Measurements from ENCODE around the gene YAP1. TPM values are rescaled to one million over a fixed set of nuclear protein-coding genes. Genes with fewer than 3 reads are reported as not detected.

Gene YAP1
- total and polyA plus RNA-seq, 11 donors, result 15.2 to 93.0 (median 71.5) TPM

DNA sequence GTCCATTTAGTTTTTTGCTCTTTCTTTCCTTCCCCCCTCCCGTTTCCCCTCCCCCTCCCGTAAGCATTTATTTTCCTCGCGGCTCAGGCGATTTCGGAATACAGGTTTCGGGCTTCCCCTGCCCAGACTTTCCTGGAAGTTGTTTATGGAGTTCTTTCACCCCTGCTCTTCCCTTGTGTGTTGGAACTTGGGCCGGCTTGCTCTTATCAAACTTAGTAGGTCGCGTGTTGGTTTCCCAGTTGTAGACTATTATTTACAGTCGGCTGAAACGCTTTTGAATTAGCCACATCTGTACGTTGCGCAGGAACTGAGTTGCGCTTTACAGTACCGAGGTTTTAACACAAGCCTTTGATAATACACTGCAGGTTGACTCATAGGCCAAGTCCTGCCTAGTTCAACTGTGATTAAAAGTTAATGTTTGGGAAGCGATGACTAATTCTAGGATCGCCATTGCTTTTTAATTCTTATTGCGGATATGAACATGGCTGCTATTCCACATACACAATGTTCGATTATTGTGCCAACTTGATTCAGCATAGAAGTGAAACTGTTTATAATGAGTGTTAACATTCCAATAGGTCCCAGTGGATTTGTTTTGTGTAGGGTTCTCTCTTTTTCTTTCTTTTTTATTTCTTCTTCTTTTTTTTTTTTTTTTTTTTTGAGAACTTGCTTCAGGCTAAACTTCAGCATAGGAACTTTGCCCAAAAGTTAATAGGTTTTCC, 1.7 kb downstream of the YAP1 start:
- intact Hi-C loops (cut with DNase I), result loop anchor here in 9 of 10 donors (1.0 to 10.0 kb wide), 10 partner anchors 35 to 235 kb away; partner anchors contain the start of gene BIRC2 (in 1 of the 9)
- peaks cover 0 to 59% (median 0%) of the 10 kb centered on the region in 9 donors for H3K27me3 ChIP-seq
- peak in 4 of 5 donors; percentile 25 to 39 (median 28) for DNase-seq

GRCh38 chr11:102112509-102112821, 2.2 kb downstream of the YAP1 start:
- Histone ChIP-seq H3K27ac (peak overlapping the region; percentile 88 to 98 (median 96)), H3K27me3 (peaks cover 0 to 61% (median 0%) of the 10 kb centered on the region in 9 donors), H3K9me3 (no peaks in the 10 kb centered on the region), H3K4me1 (peaks cover 0 to 58% (median 42%) of the 10 kb centered on the region in 12 donors), H3K36me3 (peaks cover 0 to 22% (median 0%) of the 10 kb centered on the region in 9 donors), H3K4me3 (peak overlapping the region; percentile 66 to 98 (median 84))
- ATAC-seq, result no peak
- TF ChIP-seq POLR2A (IDR thresholded peaks at IDR 0.05) (no peak), CTCF (IDR thresholded peaks at IDR 0.05) (no peak)
- intact Hi-C loops (cut with DNase I), result loop anchor here in 8 of 10 donors (5.0 to 10.0 kb wide), 7 partner anchors 35 to 155 kb away; no protein-coding TSS in a partner anchor
- DNase-seq, result no peak
- 14 to 22% (median 21%) methylated on average over 5 of the region's 5 CpGs for WGBS, 4 donors

More for the DNA sequence above, 1.7 kb downstream of the YAP1 start:
- Histone ChIP-seq H3K4me3 (peak overlapping the region; percentile 66 to 98 (median 84)), H3K9me3 (no peaks in the 10 kb centered on the region), H3K27ac (peak overlapping the region; percentile 88 to 98 (median 96)), H3K4me1 (peaks cover 0 to 54% (median 38%) of the 10 kb centered on the region in 12 donors), H3K36me3 (peaks cover 0 to 22% (median 0%) of the 10 kb centered on the region in 9 donors)
- WGBS, 4 donors, result 0 to 2% (median 1%) methylated on average over 20 of the region's 20 CpGs
- no peak for TF ChIP-seq POLR2A (IDR thresholded peaks at IDR 0.05)
- TF ChIP-seq CTCF (IDR thresholded peaks at IDR 0.05), result no peak
- ATAC-seq, result peak; percentile 25 to 54 (median 42)

- no peak for DNase-seq
- no peak for ATAC-seq
- intact Hi-C loops (cut with DNase I), result loop anchor here in 8 of 10 donors (5.0 to 10.0 kb wide), 7 partner anchors 33 to 153 kb away; no protein-coding TSS in a partner anchor
- TF ChIP-seq CTCF (IDR thresholded peaks at IDR 0.05), result no peak
- no peak for TF ChIP-seq POLR2A (IDR thresholded peaks at IDR 0.05)
- Histone ChIP-seq H3K27me3 (peaks cover 0 to 58% (median 0%) of the 10 kb centered on the region in 9 donors), H3K9me3 (no peaks in the 10 kb centered on the region), H3K27ac (peak overlapping the region in 1 of 12 donors; percentile 98), H3K36me3 (peaks cover 0 to 27% (median 0%) of the 10 kb centered on the region in 9 donors), H3K4me3 (peak overlapping the region in 1 of 12 donors; percentile 7), H3K4me1 (peaks cover 0 to 73% (median 52%) of the 10 kb centered on the region in 12 donors)
- WGBS, 4 donors, result 61 to 72% (median 65%) methylated on average over 4 of the region's 4 CpGs
Observed at GRCh38 chr11:102114032-102114431, 3.8 kb downstream of the YAP1 start.

GRCh38 chr11:102115557-102115956, 5.3 kb downstream of the YAP1 start:
- Histone ChIP-seq H3K4me1 (peaks cover 4 to 81% (median 56%) of the 10 kb centered on the region in 12 donors), H3K4me3 (no peak overlapping the region), H3K27ac (no peak overlapping the region), H3K27me3 (peaks cover 0 to 51% (median 0%) of the 10 kb centered on the region in 9 donors), H3K9me3 (no peaks in the 10 kb centered on the region), H3K36me3 (peaks cover 0 to 28% (median 0%) of the 10 kb centered on the region in 9 donors)
- no peak for ATAC-seq
- intact Hi-C loops (cut with DNase I), result loop anchor here in 2 of 10 donors (10.0 kb wide), 1 partner anchor 99 kb away; no protein-coding TSS in a partner anchor
- no peak for TF ChIP-seq CTCF (IDR thresholded peaks at IDR 0.05)
- no peak for TF ChIP-seq POLR2A (IDR thresholded peaks at IDR 0.05)
- DNase-seq, result no peak

Data from heart left ventricle (tissue), 16 donors.